IPS DF 6.9 (cell line): ENCODE results near the gene HMCN2.
"Not testable (repeated sequence)": the region's sequence is repeated elsewhere in the genome, so short reads cannot be mapped to it uniquely, and the experiment has no call there.

Experiments
- DNase-seq: peaks from one replicate; pipeline ENCODE4 v3.0.0-alpha.2; 2013; ENCODE audit warnings: low read depth, low spot score
- H3K27ac ChIP-seq: one replicate; pipeline ENCODE4 v1.5.1; 2013; ENCODE audit warnings: low read length, control low read depth
- H3K27me3 ChIP-seq: 2 replicates; pipeline ENCODE4 v1.6.1; 2013; ENCODE audit warnings: mild to moderate bottlenecking, low read length; ENCODE audit not compliant: control insufficient read depth, insufficient read depth
- H3K36me3 ChIP-seq: 2 replicates; pipeline ENCODE4 v1.6.1; 2013; ENCODE audit warnings: low read length; ENCODE audit not compliant: control insufficient read depth, insufficient read depth
- H3K4me1 ChIP-seq: 2 replicates; pipeline ENCODE4 v1.6.1; 2013; ENCODE audit warnings: low read length; ENCODE audit not compliant: control insufficient read depth, insufficient read depth
- H3K4me3 ChIP-seq: 2 replicates; pipeline ENCODE4 v1.5.1; 2013; ENCODE audit warnings: mild to moderate bottlenecking, low read length
- H3K9me3 ChIP-seq: 2 replicates; pipeline ENCODE4 v1.6.1; 2013; ENCODE audit warnings: low read length, inconsistent platforms; ENCODE audit not compliant: control insufficient read depth, insufficient read depth
- WGBS: extraction: QIAGEN DNeasy Blood & Tissue Kit; methylation state at CpG from one replicate; pipeline ENCODE4 v1.1.7; 2013; ENCODE audit warnings: mixed read lengths, missing lambda C conversion rate; ENCODE audit not compliant: insufficient read length, insufficient coverage; 5-methylcytosine and 5-hydroxymethylcytosine counted together

Gene HMCN2

DNA sequence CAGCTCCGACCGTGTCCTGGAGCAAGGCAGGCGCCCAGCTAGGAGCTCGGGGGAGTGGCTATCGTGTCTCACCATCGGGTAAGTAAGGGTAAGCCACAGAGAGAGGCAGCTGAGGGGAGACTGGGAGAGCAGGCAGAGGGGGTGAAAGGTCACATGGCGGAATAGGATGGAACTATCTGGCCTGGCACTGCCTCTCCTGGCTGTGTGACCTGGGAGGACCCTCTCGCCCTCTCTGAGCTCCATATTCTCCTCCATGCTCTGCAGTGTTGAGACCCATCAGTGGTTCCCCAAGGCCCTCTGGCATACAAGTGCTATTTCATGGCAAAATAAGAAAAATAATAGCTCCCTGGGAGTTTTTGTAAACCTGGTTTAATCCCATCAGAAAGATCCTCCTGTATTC is 135.3 kb downstream of the HMCN2 start:
- no peaks in the 10 kb centered on the region for H3K4me1 ChIP-seq
- WGBS = no CpG with 5 or more reads among the region's 8 CpGs

DNA sequence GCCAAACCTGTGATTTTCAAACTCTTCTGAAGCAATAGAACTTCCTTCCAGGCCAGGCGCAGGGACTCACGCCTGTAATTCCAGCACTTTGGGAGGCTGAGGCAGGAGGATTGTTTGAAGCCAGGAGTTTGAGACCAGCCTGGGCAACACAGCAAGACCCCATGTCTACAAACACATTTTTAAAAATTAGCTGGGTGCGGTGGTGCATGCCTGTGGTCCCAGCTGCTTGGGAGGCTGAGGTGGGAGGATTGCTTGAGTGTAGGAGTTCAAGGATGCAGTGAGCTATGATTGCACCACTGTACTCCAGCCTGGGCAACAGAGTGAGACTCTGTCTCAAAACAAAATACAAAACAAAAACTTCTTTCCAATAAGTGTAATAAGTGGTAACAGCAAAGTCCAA is 136.2 kb downstream of the HMCN2 start:
- not testable (repeated sequence) for H3K27ac ChIP-seq, H3K4me3 ChIP-seq, H3K36me3 ChIP-seq, H3K4me1 ChIP-seq, DNase-seq, H3K9me3 ChIP-seq, H3K27me3 ChIP-seq
- no CpG with 5 or more reads among the region's 3 CpGs for WGBS

More for the DNA sequence above, 135.3 kb downstream of the HMCN2 start:
- H3K27ac ChIP-seq = no peak overlapping the region
- H3K4me3 ChIP-seq = no peak overlapping the region
- no peaks in the 10 kb centered on the region for H3K9me3 ChIP-seq
- no peak for DNase-seq
- no peaks in the 10 kb centered on the region for H3K27me3 ChIP-seq
- H3K36me3 ChIP-seq = no peaks in the 10 kb centered on the region

DNA sequence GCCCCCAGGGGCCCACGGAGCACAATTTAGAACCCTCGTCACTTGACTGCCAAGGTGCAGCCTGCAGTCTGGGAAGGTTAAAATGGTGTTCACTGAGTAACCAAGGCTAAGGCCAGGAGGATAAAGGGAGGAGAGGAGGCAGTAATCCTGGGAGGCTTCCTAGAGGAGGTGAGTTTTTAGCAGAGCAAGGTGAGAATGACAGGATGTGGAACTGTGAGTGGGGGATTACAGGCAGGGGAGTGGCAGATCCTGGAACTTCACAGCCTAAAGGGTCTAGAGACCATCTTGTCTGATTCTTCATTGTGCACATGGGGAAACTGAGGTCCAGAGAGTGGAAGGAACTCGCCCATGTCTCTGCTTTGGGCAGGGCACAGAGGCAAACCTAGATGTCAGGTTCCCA is 136.7 kb downstream of the HMCN2 start:
- Histone ChIP-seq H3K9me3 (no peaks in the 10 kb centered on the region), H3K27me3 (no peaks in the 10 kb centered on the region), H3K36me3 (no peaks in the 10 kb centered on the region), H3K4me3 (no peak overlapping the region), H3K27ac (no peak overlapping the region), H3K4me1 (no peaks in the 10 kb centered on the region)
- DNase-seq = no peak
- no CpG with 5 or more reads among the region's 3 CpGs for WGBS

DNA sequence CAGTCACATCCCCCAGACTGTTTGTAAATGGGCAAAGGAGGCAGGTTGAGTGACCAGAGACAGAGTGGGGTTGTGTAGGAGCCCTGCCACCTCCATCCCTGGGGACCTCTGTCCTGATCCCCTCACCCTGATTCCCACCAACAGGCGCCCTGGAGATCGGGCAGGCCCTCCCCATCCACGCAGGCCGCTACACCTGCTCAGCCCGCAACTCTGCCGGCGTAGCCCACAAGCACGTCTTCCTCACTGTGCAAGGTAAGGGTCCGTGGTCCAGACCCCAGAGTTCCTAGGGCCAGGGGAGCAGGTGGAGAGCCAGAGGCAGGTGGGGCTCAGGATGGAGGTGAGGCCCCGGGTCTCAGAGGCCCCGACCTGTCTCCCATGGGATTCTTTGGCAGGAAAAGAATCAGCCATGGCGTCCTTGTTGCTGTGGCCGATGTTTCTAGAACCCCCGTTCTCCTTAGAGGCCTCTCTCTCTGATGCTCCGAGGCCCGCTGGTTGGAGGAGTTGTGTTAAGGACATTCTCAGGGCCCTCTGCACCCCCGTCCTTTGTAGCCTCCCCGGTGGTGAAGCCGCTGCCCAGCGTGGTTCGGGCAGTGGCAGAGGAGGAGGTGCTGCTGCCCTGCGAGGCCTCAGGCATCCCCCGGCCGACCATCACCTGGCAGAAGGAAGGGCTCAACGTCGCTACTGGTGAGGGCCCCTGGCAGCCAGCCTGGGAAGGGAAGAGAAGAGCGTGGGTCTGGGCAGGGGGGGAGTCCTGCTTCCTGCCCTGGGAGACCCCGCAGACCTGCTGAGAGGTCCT is 137.3 kb downstream of the HMCN2 start:
- H3K4me3 ChIP-seq = no peak overlapping the region
- no peak overlapping the region for H3K27ac ChIP-seq
- no peaks in the 10 kb centered on the region for H3K27me3 ChIP-seq
- no CpG with 5 or more reads among the region's 28 CpGs for WGBS
- no peaks in the 10 kb centered on the region for H3K9me3 ChIP-seq
- H3K36me3 ChIP-seq = no peaks in the 10 kb centered on the region
- H3K4me1 ChIP-seq = no peaks in the 10 kb centered on the region
- DNase-seq = no peak

DNA sequence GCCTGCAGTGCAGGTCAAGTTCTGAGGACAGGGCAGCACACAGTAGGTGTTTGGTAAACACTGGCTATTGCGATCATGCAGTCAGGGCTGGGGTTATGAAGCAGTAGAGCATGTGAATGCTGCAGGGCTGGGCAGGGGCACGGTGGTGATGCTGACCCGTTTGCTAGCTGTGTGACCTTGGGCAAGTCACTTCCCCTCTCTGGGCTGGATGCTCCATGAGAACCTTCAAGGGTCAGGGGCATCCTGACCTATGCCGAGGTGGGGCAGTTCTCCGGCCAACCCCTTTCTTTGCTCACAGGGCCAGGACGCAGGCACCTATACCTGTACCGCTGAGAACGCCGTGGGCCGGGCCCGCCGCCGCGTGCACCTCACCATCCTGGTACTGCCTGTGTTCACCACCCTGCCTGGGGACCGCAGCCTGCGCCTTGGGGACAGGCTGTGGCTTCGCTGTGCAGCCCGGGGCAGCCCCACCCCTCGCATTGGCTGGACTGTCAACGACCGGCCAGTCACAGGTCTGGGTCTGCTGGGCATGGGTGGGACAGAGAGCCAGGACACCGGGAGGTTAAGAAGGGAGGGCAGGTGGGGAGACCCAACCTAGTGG is 140.2 kb downstream of the HMCN2 start:
- no CpG with 5 or more reads among the region's 22 CpGs for WGBS
- Histone ChIP-seq H3K4me3 (no peak overlapping the region), H3K36me3 (no peaks in the 10 kb centered on the region; the same call in 1 of the 2 replicates), H3K27me3 (no peaks in the 10 kb centered on the region), H3K27ac (no peak overlapping the region), H3K9me3 (no peaks in the 10 kb centered on the region), H3K4me1 (no peaks in the 10 kb centered on the region)
- DNase-seq = no peak

DNA sequence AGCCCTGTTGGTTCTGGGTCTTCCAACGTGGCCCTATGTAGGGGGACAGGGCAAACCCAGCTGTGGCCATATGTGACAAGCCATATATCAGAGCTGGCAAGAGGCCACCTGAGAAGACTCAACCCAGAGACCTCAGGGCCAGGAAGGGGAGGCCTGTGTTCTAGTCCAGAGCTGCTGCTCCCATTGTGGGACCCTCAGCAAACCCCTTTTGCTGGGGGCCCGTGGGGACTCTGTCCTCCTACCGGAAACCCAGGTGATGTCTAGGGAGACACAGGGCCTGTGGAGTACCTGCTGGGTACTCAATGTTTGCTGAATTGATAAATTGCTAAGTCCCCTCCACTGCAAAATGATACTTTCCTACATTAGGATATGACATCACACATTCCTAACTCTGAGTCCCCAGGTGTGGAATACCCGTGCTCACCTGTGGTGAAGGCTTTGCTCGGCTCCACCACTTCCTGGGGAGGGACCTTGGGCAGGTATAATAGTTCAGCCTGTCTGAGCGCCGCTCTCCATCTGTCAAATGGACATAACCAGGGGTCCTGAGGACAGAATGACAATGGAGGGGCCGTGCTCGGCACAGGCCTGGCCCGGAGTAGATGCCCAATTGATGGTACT is 140.8 kb downstream of the HMCN2 start:
- Histone ChIP-seq H3K4me3 (no peak overlapping the region), H3K4me1 (no peaks in the 10 kb centered on the region), H3K36me3 (no peaks in the 10 kb centered on the region; the same call in 1 of the 2 replicates), H3K27me3 (no peaks in the 10 kb centered on the region), H3K9me3 (no peaks in the 10 kb centered on the region), H3K27ac (no peak overlapping the region)
- no peak for DNase-seq
- WGBS = no CpG with 5 or more reads among the region's 10 CpGs

DNA sequence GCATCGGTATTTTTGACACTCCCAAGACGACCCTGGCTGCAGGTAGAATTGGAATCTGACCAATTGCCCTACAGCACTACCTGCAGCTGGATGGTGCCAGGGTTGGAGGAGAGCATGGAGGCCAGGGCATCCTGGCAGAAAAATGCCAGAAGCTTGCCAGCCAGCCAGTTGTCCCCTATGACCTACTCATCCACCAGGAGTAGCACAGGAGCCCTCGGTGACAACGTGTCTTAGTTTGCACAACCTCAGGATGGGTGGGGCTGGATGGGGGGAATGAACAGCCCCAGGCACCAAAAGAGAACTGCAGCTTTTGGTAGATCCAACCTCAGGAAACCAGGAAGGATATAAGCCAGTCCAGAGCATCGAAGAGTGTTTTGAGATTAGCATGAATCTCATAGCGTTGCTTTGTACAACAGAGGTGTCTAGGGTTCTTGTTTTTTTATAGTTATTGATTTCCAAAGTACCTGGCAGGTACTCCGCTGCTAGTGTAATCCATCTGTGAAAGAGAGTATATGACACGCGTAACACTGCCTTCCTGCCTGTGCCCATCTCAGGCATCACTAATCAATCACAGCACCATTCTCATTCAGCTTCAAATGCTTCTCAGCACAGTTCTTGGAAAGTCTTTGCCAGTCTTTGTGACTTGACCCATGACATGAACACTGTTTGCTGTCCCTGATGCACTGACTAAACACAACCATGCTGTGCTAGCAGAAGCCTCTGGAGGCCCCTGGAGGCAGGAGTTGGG is 142.5 kb downstream of the HMCN2 start:
- no peak for DNase-seq
- no peak overlapping the region for H3K4me3 ChIP-seq
- no peaks in the 10 kb centered on the region; the same call in 1 of the 2 replicates for H3K36me3 ChIP-seq
- no CpG with 5 or more reads among the region's 9 CpGs for WGBS
- H3K27ac ChIP-seq = no peak overlapping the region
- H3K27me3 ChIP-seq = no peaks in the 10 kb centered on the region
- no peaks in the 10 kb centered on the region for H3K9me3 ChIP-seq
- no peaks in the 10 kb centered on the region for H3K4me1 ChIP-seq

DNA sequence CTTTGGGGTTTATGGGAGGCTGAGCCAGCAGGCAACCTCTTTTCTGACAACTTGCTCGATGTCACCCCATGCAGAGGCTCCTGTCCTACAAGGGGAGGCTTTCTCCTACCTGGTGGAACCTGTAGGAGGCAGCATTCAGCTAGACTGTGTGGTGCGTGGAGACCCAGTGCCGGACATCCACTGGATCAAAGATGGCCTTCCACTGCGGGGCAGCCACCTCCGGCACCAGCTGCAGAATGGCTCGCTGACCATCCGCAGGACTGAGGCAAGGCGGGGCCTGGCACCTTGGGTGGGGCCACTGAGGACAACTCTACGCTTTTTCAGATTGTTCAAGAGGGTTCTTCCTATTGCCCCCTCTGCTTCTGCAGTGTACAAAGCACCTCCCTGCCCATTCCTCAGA is 143.1 kb downstream of the HMCN2 start:
- H3K36me3 ChIP-seq = no peaks in the 10 kb centered on the region; the same call in 1 of the 2 replicates
- no peak for DNase-seq
- no peak overlapping the region for H3K27ac ChIP-seq
- H3K4me3 ChIP-seq = no peak overlapping the region
- H3K27me3 ChIP-seq = no peaks in the 10 kb centered on the region
- WGBS = no CpG with 5 or more reads among the region's 9 CpGs
- no peaks in the 10 kb centered on the region for H3K9me3 ChIP-seq
- no peaks in the 10 kb centered on the region for H3K4me1 ChIP-seq

DNA sequence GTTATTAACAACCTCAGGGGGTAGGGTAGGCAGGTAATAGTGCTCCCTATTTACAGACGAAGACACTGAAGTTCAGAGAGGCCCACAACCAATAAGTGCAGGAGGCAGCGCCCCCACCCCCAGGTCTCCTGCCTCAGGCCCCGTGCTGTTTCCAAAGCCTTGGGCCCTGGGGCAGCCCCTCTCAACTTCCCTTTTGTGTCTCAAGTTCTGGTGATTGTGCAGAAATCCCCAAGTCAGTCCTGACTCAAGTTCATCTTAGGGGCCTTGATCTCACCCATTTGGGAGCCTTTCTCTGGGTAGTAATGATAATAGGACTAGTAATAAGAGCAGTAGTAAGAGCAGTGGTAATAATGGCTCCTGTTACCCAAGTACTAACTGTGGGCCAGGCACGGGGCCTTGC is 143.7 kb downstream of the HMCN2 start:
- H3K27me3 ChIP-seq = no peaks in the 10 kb centered on the region
- no peaks in the 10 kb centered on the region for H3K4me1 ChIP-seq
- H3K9me3 ChIP-seq = no peaks in the 10 kb centered on the region
- no peak for DNase-seq
- WGBS = no CpG with 5 or more reads among the region's 4 CpGs
- no peak overlapping the region for H3K27ac ChIP-seq
- H3K36me3 ChIP-seq = no peaks in the 10 kb centered on the region; the same call in 1 of the 2 replicates
- H3K4me3 ChIP-seq = no peak overlapping the region

DNA sequence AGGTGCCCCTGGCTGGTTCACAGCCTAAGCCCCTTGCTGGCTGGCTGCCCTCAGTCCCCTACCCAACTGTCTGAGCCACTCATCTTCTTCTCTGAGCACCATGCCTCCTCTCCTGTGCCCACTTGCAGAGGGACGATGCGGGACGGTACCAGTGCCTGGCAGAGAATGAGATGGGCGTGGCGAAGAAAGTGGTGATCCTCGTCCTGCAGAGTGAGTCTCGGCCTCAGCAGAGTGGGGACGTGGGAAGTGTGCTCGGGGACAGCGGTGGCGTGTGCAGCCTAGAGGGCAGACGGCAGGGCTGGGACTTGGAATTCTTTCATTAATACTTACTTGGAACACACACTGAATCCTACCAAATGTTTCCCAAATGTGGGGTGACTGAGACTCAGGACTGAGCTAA is 144.9 kb downstream of the HMCN2 start:
- no CpG with 5 or more reads among the region's 12 CpGs for WGBS
- Histone ChIP-seq H3K4me3 (no peak overlapping the region), H3K36me3 (no peaks in the 10 kb centered on the region; the same call in 1 of the 2 replicates), H3K27me3 (no peaks in the 10 kb centered on the region), H3K9me3 (no peaks in the 10 kb centered on the region), H3K4me1 (no peaks in the 10 kb centered on the region), H3K27ac (no peak overlapping the region)
- no peak for DNase-seq
